ENCODE results near the gene RNPEPL1. TPM values are rescaled to one million over a fixed set of nuclear protein-coding genes. Genes with fewer than 3 reads are reported as not detected.

The RNPEPL1 gene
- total RNA-seq, 1 experiment from 2014 or later = 25.8 TPM

GRCh38 chr2:240524963-240525718 is 43.1 kb upstream of the RNPEPL1 start:
- CTCF ChIA-PET = interaction anchor here (1.7 kb wide), 1 partner anchor 11 kb away, joined by 3 read pairs; no protein-coding TSS in a partner anchor
- H3K4me3 ChIP-seq (ENCODE audit: low read length) = no peak overlapping the region
- H3K36me3 ChIP-seq (ENCODE audit: low read depth, low read length) = peaks cover 38% of the 10 kb centered on the region
- no peaks in the 10 kb centered on the region for H4K20me1 ChIP-seq (ENCODE audit: low read length)
- intact Hi-C loops (cut with micrococcal nuclease) = no loop called here
- no peak overlapping the region for H3K4me2 ChIP-seq (ENCODE audit: low read length)
- H3K4me1 ChIP-seq (ENCODE audit: insufficient read depth, low read length) = no peaks in the 10 kb centered on the region
- POLR2A ChIA-PET (ENCODE audit: unreplicated experiment) = no interaction called here
- peaks cover 9% of the 10 kb centered on the region; the same call in 1 of the 2 replicates for H3K9me3 ChIP-seq (ENCODE audit: low read length)
- ATAC-seq (no peak), DNase-seq (no peak)
- H3K79me2 ChIP-seq (ENCODE audit: low read length) = no peaks in the 10 kb centered on the region
- no peaks in the 10 kb centered on the region for H3K27me3 ChIP-seq (ENCODE audit: low read length)
- TF ChIP-seq EZH2 (IDR thresholded peaks at IDR 0.05; ENCODE audit: low read length, unreplicated experiment) = no peak
- no peak for TF ChIP-seq CTCF (conservative IDR thresholded peaks at IDR 0.05; ENCODE audit: low read depth, low read length)
- no peak for TF ChIP-seq EZH2phosphoT487 (IDR thresholded peaks at IDR 0.05; ENCODE audit: borderline replicate concordance, low read length)
- H2AFZ ChIP-seq (ENCODE audit: low read length) = no peak overlapping the region
- no peak overlapping the region for H3K9ac ChIP-seq (ENCODE audit: low read length)
- no peaks in the 10 kb centered on the region for H3K9me2 ChIP-seq (replicated peaks; ENCODE audit: low read length)
- no peaks in the 10 kb centered on the region for H3F3A ChIP-seq (ENCODE audit: low read length, unreplicated experiment)
- no TSS peak for BruUV-seq (replicated peaks)
- no peak overlapping the region for H3K27ac ChIP-seq (ENCODE audit: low read length)

- H3K9me3 ChIP-seq (ENCODE audit: low read length) = peaks cover 9% of the 10 kb centered on the region; the same call in 1 of the 2 replicates
- H3K4me3 ChIP-seq (ENCODE audit: low read length) = no peak overlapping the region
- no peaks in the 10 kb centered on the region for H3K79me2 ChIP-seq (ENCODE audit: low read length)
- no peaks in the 10 kb centered on the region for H3K4me1 ChIP-seq (ENCODE audit: insufficient read depth, low read length)
- H3K9ac ChIP-seq (ENCODE audit: low read length) = no peak overlapping the region
- intact Hi-C loops (cut with micrococcal nuclease) = no loop called here
- H2AFZ ChIP-seq (ENCODE audit: low read length) = no peak overlapping the region
- BruUV-seq (replicated peaks) = no TSS peak
- ChIA-PET POLR2A (ENCODE audit: unreplicated experiment) (no interaction called here), CTCF (no interaction called here)
- peaks cover 43% of the 10 kb centered on the region for H3K36me3 ChIP-seq (ENCODE audit: low read depth, low read length)
- no peaks in the 10 kb centered on the region for H4K20me1 ChIP-seq (ENCODE audit: low read length)
- H3F3A ChIP-seq (ENCODE audit: low read length, unreplicated experiment) = no peaks in the 10 kb centered on the region
- H3K9me2 ChIP-seq (replicated peaks; ENCODE audit: low read length) = no peaks in the 10 kb centered on the region
- DNase-seq = no peak
- ATAC-seq = no peak
- no peaks in the 10 kb centered on the region for H3K27me3 ChIP-seq (ENCODE audit: low read length)
- H3K4me2 ChIP-seq (ENCODE audit: low read length) = no peak overlapping the region
- H3K27ac ChIP-seq (ENCODE audit: low read length) = no peak overlapping the region
- TF ChIP-seq CTCF (conservative IDR thresholded peaks at IDR 0.05; ENCODE audit: low read depth, low read length) (no peak), EZH2 (IDR thresholded peaks at IDR 0.05; ENCODE audit: low read length, unreplicated experiment) (no peak), EZH2phosphoT487 (IDR thresholded peaks at IDR 0.05; ENCODE audit: borderline replicate concordance, low read length) (no peak)
Measured at GRCh38 chr2:240525802-240526201, 42.5 kb upstream of the RNPEPL1 start.

- no peak overlapping the region for H3K9ac ChIP-seq (ENCODE audit: low read length)
- intact Hi-C loops (cut with micrococcal nuclease) = no loop called here
- POLR2A ChIA-PET (ENCODE audit: unreplicated experiment) = no interaction called here
Measured at GRCh38 chr2:240526521-240526920, 41.8 kb upstream of the RNPEPL1 start.

More at GRCh38 chr2:240526521-240526920, 41.8 kb upstream of the RNPEPL1 start:
- DNase-seq (no peak), ATAC-seq (no peak)
- peaks cover 9% of the 10 kb centered on the region; the same call in 1 of the 2 replicates for H3K9me3 ChIP-seq (ENCODE audit: low read length)
- H3K27ac ChIP-seq (ENCODE audit: low read length) = no peak overlapping the region
- BruUV-seq (replicated peaks) = no TSS peak
- CTCF ChIA-PET = no interaction called here
- no peak overlapping the region for H3K4me2 ChIP-seq (ENCODE audit: low read length)
- H3K36me3 ChIP-seq (ENCODE audit: low read depth, low read length) = peaks cover 49% of the 10 kb centered on the region
- H2AFZ ChIP-seq (ENCODE audit: low read length) = no peak overlapping the region
- H3F3A ChIP-seq (ENCODE audit: low read length, unreplicated experiment) = no peaks in the 10 kb centered on the region
- H3K4me3 ChIP-seq (ENCODE audit: low read length) = no peak overlapping the region
- H3K4me1 ChIP-seq (ENCODE audit: insufficient read depth, low read length) = no peaks in the 10 kb centered on the region
- no peaks in the 10 kb centered on the region for H3K9me2 ChIP-seq (replicated peaks; ENCODE audit: low read length)
- no peaks in the 10 kb centered on the region for H3K79me2 ChIP-seq (ENCODE audit: low read length)
- TF ChIP-seq EZH2phosphoT487 (IDR thresholded peaks at IDR 0.05; ENCODE audit: borderline replicate concordance, low read length) (no peak), EZH2 (IDR thresholded peaks at IDR 0.05; ENCODE audit: low read length, unreplicated experiment) (no peak), CTCF (conservative IDR thresholded peaks at IDR 0.05; ENCODE audit: low read depth, low read length) (no peak)
- H3K27me3 ChIP-seq (ENCODE audit: low read length) = no peaks in the 10 kb centered on the region
- no peaks in the 10 kb centered on the region for H4K20me1 ChIP-seq (ENCODE audit: low read length)

All from PC-3 (cell line).